A549 treated with ZK216348 at 1 μM for 4 hours (cell line): ENCODE measurements around the gene RAB5A. TPM values are rescaled to one million over a fixed set of nuclear protein-coding genes. Genes with fewer than 3 reads are reported as not detected.

Experiments
- total RNA-seq: library from RNA; stranded (reverse); fragments of 200-300 nt; extraction: Qiagen RNA extraction; gene quantifications from 5 replicates; pipeline ENCODE4 v1.2.3, GENCODE V29; 2022; ENCODE audit warnings: low read depth

RAB5A gene, protein sequence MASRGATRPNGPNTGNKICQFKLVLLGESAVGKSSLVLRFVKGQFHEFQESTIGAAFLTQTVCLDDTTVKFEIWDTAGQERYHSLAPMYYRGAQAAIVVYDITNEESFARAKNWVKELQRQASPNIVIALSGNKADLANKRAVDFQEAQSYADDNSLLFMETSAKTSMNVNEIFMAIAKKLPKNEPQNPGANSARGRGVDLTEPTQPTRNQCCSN
- 35.0 to 88.7 TPM (median 45.7 TPM) in 5 replicates for total RNA-seq

GRCh38 chr3:19946832-19947548, at the start of gene RAB5A:
Gene RAB5A (plus strand): TSS chr3:19947097. CDS start chr3:19950899, 3,802 bp downstream.

GRCh38 chr3:19934098-19934566, 12.8 kb upstream of the RAB5A start, which contains the start of gene EFHB:
Gene EFHB (minus strand): TSS chr3:19934217. CDS start chr3:19934018, 199 bp downstream.

GRCh38 chr3:20012164-20012563, 65.3 kb downstream of the RAB5A start, which contains the start of gene PP2D1:
Gene PP2D1 (minus strand): TSS chr3:20012264. CDS start chr3:20012072, 192 bp downstream.

Other genes starting within 250 kb of the RAB5A start
- gene EFHB, start 12.9 kb upstream of the RAB5A start, total RNA-seq: 0.53 to 1.6 TPM (median 0.75 TPM) in 5 replicates
- gene PP2D1, start 65.2 kb downstream of the RAB5A start, total RNA-seq: not detected in 5 replicates
- gene KAT2B, start 93.3 kb downstream of the RAB5A start, total RNA-seq: 6.3 to 7.0 TPM (median 6.5 TPM) in 5 replicates
- 10.4 to 24.2 TPM (median 14.2 TPM) in 5 replicates for gene SGO1, start 239.1 kb downstream of the RAB5A start, total RNA-seq